GM12878 (cell line): ENCODE measurements around the gene ASCC1. TPM values are rescaled to one million over a fixed set of nuclear protein-coding genes. Genes with fewer than 3 reads are reported as not detected.

ENCODE experiments used
- CBX5 ChIP-seq: sonication (generic); IDR thresholded peaks from 2 replicates; pipeline ENCODE4 v1.6.1; 2016; ENCODE audit warnings: low read depth, moderate library complexity, mild to moderate bottlenecking, inconsistent platforms
- HDAC2 ChIP-seq: fragments of 200-600 bp; sonication (generic); IDR thresholded peaks from 2 replicates; pipeline ENCODE4 v1.6.1; 2017
- JUNB ChIP-seq: IDR thresholded peaks from 2 replicates; pipeline ENCODE4 v1.6.1; 2016; ENCODE audit warnings: antibody characterized with exemption, mild to moderate bottlenecking
- KAT2A ChIP-seq: conservative IDR thresholded peaks from 2 replicates; pipeline ENCODE4 v1.6.1; 2011; ENCODE audit warnings: low read depth, low read length; ENCODE audit not compliant: control insufficient read depth
- MLLT1 ChIP-seq: fragments of 450-650 bp; IDR thresholded peaks from 2 replicates; pipeline ENCODE4 v1.6.1; 2016; ENCODE audit warnings: mild to moderate bottlenecking
- RAD21 ChIP-seq: IDR thresholded peaks from 2 replicates; pipeline ENCODE4 v1.6.1; 2011; ENCODE audit warnings: mild to moderate bottlenecking, low read depth, low read length, moderate library complexity; ENCODE audit not compliant: insufficient read depth
- RBBP5 ChIP-seq: fragments of 200-600 bp; sonication (generic); conservative IDR thresholded peaks from 2 replicates; pipeline ENCODE4 v1.6.1; 2016
- RUNX3 ChIP-seq: IDR thresholded peaks from 2 replicates; pipeline ENCODE4 v1.6.1; 2012; ENCODE audit warnings: low read length, inconsistent platforms
- SMAD1 ChIP-seq: fragments of 450-650 bp; IDR thresholded peaks from 2 replicates; pipeline ENCODE4 v1.6.1; 2018; ENCODE audit warnings: mild to moderate bottlenecking, low read depth; ENCODE audit not compliant: partially characterized antibody
- SUZ12 ChIP-seq: fragments of 200-600 bp; sonication (generic); IDR thresholded peaks from one replicate; pipeline ENCODE4 v1.6.1; 2018; ENCODE audit warnings: antibody characterized with exemption, mild to moderate bottlenecking; ENCODE audit not compliant: unreplicated experiment
- ZNF592 ChIP-seq: fragments of 450-650 bp; IDR thresholded peaks from 2 replicates; pipeline ENCODE4 v1.6.1; 2017; ENCODE audit warnings: mild to moderate bottlenecking, moderate library complexity
- polyA plus RNA-seq, 11 experiments: library from polyadenylated mRNA; depleted of rRNA in 4 of 11; unstranded in 6 of 11; stranded (reverse) in 5 of 11; fragments of >200 nt; fragmentation: Nextera tagmentation in 4 of 11; fragmentation: Illumina TruSeq in 1 of 11; extraction: Ambion mirVana in 4 of 11; extraction: Trizol in 1 of 11; gene quantifications; 1 replicate in 1 of 11; 2 replicates in 10 of 11; pipeline versions ENCODE4 v1.2.1 to v1.2.3, GENCODE V29; 2011 to 2016; ENCODE audit warnings: inconsistent platforms in 2 of 11, missing spikeins in 2 of 11, low read depth in 1 of 11
- total RNA-seq, 4 experiments: library from RNA; depleted of rRNA in 3 of 4; stranded (reverse); fragments of >200 nt in 3 of 4; fragmentation: Illumina TruSeq in 1 of 4; extraction: Trizol in 1 of 4; gene quantifications; 2 replicates each; pipeline versions ENCODE4 v1.2.1 to v1.2.3, GENCODE V29; 2013 to 2021
- TF ChIP-seq, protein P1 (sequence below): fragments of 450-650 bp; IDR thresholded peaks from 2 replicates; pipeline ENCODE4 v1.6.1; 2016; ENCODE audit warnings: mild to moderate bottlenecking, moderate library complexity, borderline replicate concordance
- TF ChIP-seq, protein P2 (sequence below): fragments of 450-650 bp; formaldehyde crosslinking; IDR thresholded peaks from 2 replicates; pipeline ENCODE4 v1.5.0; 2022; ENCODE audit warnings: mild to moderate bottlenecking, missing genetic modification characterization

Gene ASCC1
- total and polyA plus RNA-seq, 10 of the 15 experiments (the other 5 are each of a cell fraction or from before 2014, with no cell fraction given): 23.3 to 80.6 (median 42.8) TPM

- TF ChIP-seq ZNF592: peak; percentile 91; the same call in 1 of the 2 replicates
- TF ChIP-seq SUZ12: no peak
- TF ChIP-seq, protein P1, sequence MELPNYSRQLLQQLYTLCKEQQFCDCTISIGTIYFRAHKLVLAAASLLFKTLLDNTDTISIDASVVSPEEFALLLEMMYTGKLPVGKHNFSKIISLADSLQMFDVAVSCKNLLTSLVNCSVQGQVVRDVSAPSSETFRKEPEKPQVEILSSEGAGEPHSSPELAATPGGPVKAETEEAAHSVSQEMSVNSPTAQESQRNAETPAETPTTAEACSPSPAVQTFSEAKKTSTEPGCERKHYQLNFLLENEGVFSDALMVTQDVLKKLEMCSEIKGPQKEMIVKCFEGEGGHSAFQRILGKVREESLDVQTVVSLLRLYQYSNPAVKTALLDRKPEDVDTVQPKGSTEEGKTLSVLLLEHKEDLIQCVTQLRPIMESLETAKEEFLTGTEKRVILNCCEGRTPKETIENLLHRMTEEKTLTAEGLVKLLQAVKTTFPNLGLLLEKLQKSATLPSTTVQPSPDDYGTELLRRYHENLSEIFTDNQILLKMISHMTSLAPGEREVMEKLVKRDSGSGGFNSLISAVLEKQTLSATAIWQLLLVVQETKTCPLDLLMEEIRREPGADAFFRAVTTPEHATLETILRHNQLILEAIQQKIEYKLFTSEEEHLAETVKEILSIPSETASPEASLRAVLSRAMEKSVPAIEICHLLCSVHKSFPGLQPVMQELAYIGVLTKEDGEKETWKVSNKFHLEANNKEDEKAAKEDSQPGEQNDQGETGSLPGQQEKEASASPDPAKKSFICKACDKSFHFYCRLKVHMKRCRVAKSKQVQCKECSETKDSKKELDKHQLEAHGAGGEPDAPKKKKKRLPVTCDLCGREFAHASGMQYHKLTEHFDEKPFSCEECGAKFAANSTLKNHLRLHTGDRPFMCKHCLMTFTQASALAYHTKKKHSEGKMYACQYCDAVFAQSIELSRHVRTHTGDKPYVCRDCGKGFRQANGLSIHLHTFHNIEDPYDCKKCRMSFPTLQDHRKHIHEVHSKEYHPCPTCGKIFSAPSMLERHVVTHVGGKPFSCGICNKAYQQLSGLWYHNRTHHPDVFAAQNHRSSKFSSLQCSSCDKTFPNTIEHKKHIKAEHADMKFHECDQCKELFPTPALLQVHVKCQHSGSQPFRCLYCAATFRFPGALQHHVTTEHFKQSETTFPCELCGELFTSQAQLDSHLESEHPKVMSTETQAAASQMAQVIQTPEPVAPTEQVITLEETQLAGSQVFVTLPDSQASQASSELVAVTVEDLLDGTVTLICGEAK: no peak
- no peak for TF ChIP-seq KAT2A
- no peak for TF ChIP-seq RBBP5
- TF ChIP-seq RUNX3: peak; percentile 43; the same call in 1 of the 2 replicates
- no peak for TF ChIP-seq CBX5
- TF ChIP-seq JUNB: no peak
- TF ChIP-seq MLLT1: no peak
- TF ChIP-seq, protein P2, sequence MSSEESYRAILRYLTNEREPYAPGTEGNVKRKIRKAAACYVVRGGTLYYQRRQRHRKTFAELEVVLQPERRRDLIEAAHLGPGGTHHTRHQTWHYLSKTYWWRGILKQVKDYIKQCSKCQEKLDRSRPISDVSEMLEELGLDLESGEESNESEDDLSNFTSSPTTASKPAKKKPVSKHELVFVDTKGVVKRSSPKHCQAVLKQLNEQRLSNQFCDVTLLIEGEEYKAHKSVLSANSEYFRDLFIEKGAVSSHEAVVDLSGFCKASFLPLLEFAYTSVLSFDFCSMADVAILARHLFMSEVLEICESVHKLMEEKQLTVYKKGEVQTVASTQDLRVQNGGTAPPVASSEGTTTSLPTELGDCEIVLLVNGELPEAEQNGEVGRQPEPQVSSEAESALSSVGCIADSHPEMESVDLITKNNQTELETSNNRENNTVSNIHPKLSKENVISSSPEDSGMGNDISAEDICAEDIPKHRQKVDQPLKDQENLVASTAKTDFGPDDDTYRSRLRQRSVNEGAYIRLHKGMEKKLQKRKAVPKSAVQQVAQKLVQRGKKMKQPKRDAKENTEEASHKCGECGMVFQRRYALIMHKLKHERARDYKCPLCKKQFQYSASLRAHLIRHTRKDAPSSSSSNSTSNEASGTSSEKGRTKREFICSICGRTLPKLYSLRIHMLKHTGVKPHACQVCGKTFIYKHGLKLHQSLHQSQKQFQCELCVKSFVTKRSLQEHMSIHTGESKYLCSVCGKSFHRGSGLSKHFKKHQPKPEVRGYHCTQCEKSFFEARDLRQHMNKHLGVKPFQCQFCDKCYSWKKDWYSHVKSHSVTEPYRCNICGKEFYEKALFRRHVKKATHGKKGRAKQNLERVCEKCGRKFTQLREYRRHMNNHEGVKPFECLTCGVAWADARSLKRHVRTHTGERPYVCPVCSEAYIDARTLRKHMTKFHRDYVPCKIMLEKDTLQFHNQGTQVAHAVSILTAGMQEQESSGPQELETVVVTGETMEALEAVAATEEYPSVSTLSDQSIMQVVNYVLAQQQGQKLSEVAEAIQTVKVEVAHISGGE (CRISPR knock-in tag): no peak
- no peak for TF ChIP-seq SMAD1
- peak; percentile 98 for TF ChIP-seq RAD21
- no peak for TF ChIP-seq HDAC2
Observed at GRCh38 chr10:72048450-72049124, 167.5 kb downstream of the ASCC1 start (continued).
